GM19328 (cell line): ENCODE data around the gene ADGRD2.

Experiments
- ATAC-seq: cut with Tn5 transposase; IDR thresholded peaks from one replicate; pipeline ENCODE4 v1.9.1; 2021; ENCODE audit warnings: mild to moderate bottlenecking, moderate library complexity; ENCODE audit not compliant: unreplicated experiment

The ADGRD2 gene

GRCh38 chr9:124477648-124478285 is 27.5 kb downstream of the ADGRD2 start:
- no peak for ATAC-seq

- no peak for ATAC-seq
These were observed 28.1 kb downstream of the ADGRD2 start for GRCh38 chr9:124478354-124478753.

- ATAC-seq, result no peak
These were observed 29.1 kb downstream of the ADGRD2 start for GRCh38 chr9:124479371-124479770.

- no peak for ATAC-seq
These were observed 29.8 kb downstream of the ADGRD2 start for GRCh38 chr9:124479947-124480620.

GRCh38 chr9:124480621-124480981 is 30.4 kb downstream of the ADGRD2 start:
- no peak for ATAC-seq

- no peak for ATAC-seq
These were observed 30.9 kb downstream of the ADGRD2 start for GRCh38 chr9:124481115-124481514.

GRCh38 chr9:124482431-124483031 is 32.3 kb downstream of the ADGRD2 start:
- no peak for ATAC-seq

GRCh38 chr9:124483481-124483880 is 33.2 kb downstream of the ADGRD2 start:
- no peak for ATAC-seq

- no peak for ATAC-seq
These were observed 35.0 kb downstream of the ADGRD2 start for GRCh38 chr9:124485201-124485600.

GRCh38 chr9:124485936-124486335 is 35.7 kb downstream of the ADGRD2 start:
- ATAC-seq, result no peak

- ATAC-seq, result no peak
These were observed 36.6 kb downstream of the ADGRD2 start for GRCh38 chr9:124486778-124487259.

GRCh38 chr9:124487260-124488182 is 37.3 kb downstream of the ADGRD2 start:
- ATAC-seq, result no peak

- no peak for ATAC-seq
These were observed 38.5 kb downstream of the ADGRD2 start for GRCh38 chr9:124488641-124489210.

- no peak for ATAC-seq
These were observed 39.0 kb downstream of the ADGRD2 start for GRCh38 chr9:124489222-124489621.

- ATAC-seq, result no peak
These were observed 39.8 kb downstream of the ADGRD2 start for GRCh38 chr9:124490004-124490403.

GRCh38 chr9:124491049-124491975 is 41.1 kb downstream of the ADGRD2 start:
- ATAC-seq, result no peak

GRCh38 chr9:124492818-124493217 is 42.6 kb downstream of the ADGRD2 start:
- ATAC-seq, result no peak

- no peak for ATAC-seq
These were observed 43.0 kb downstream of the ADGRD2 start for GRCh38 chr9:124493218-124493617.

GRCh38 chr9:124493794-124494479 is 43.7 kb downstream of the ADGRD2 start:
- peak; percentile 68 for ATAC-seq
